ENCODE results near the gene EPHB2. TPM values are rescaled to one million over a fixed set of nuclear protein-coding genes. Genes with fewer than 3 reads are reported as not detected.

EPHB2 gene
- total and polyA plus RNA-seq, 2 of the 8 experiments (the other 6 are each of a cell fraction or from before 2014, with no cell fraction given): 15.8 to 17.2 TPM

- CTCF ChIA-PET (ENCODE audit: partially characterized antibody): interaction anchor here (0.5 to 3.1 kb wide), 13 partner anchors 13 to 227 kb away, joined by 3 to 14 read pairs (median 4); no protein-coding TSS in a partner anchor
- POLR2A ChIA-PET (ENCODE audit: partially characterized antibody): no interaction called here
These were observed 205.3 kb downstream of the EPHB2 start for GRCh38 chr1:22915816-22916470.

More at GRCh38 chr1:22915816-22916470, 205.3 kb downstream of the EPHB2 start:
- Histone ChIP-seq H3K79me2 (ENCODE audit: control insufficient read depth in 1 of 2, insufficient read depth in 2 of 2, low read length in 2 of 2) (no peaks in the 10 kb centered on the region), H2BK120ac (replicated peaks; ENCODE audit: low read depth, low read length) (no peak overlapping the region), H2BK5ac (ENCODE audit: low read depth, low read length) (no peak overlapping the region), H2BK20ac (ENCODE audit: low read length) (no peak overlapping the region), H3K4me3 (ENCODE audit: extremely low read depth in 1 of 4, insufficient read depth in 2 of 4, low read depth in 3 of 4, low read length in 4 of 4) (no peak overlapping the region), H2BK12ac (ENCODE audit: low read depth, low read length) (no peak overlapping the region), H3K4me1 (replicated peaks in 1 of 4; ENCODE audit: control insufficient read depth in 3 of 4, insufficient read depth in 4 of 4, low read length in 3 of 4) (peaks cover 0 to 3% (median 0%) of the 10 kb centered on the region in 4 experiments; a peak in 2 of 7 replicates), H3K9ac (replicated peaks in 1 of 4; ENCODE audit: extremely low read depth in 1 of 4, low read depth in 3 of 4, low read length in 3 of 4) (no peak overlapping the region), H3K36me3 (ENCODE audit: control insufficient read depth in 2 of 4, insufficient read depth in 4 of 4, low read length in 3 of 4) (peaks cover 0 to 6% (median 0%) of the 10 kb centered on the region in 4 experiments; a peak in 1 of 8 replicates), H3K4me2 (ENCODE audit: insufficient read depth in 1 of 2, low read depth in 2 of 2, low read length in 2 of 2) (no peak overlapping the region), H2AK5ac (ENCODE audit: low read depth, low read length) (0 out of 2 replicates have a peak overlapping the region, but pooled peaks have one; percentile 40), H4K91ac (replicated peaks; ENCODE audit: insufficient read length, low read length) (no peak overlapping the region), H3K56ac (replicated peaks; ENCODE audit: insufficient read length, low read depth, low read length) (no peak overlapping the region), H3K27me3 (replicated peaks in 1 of 4; ENCODE audit: control insufficient read depth in 3 of 4, extremely low read depth in 1 of 4, insufficient read depth in 3 of 4, low read length in 3 of 4) (no peaks in the 10 kb centered on the region), H3K23me2 (ENCODE audit: low read depth, low read length) (no peaks in the 10 kb centered on the region), H4K8ac (ENCODE audit: extremely low read depth, insufficient read depth, low read length) (no peak overlapping the region), H2BK15ac (ENCODE audit: low read length) (no peak overlapping the region), H3K14ac (ENCODE audit: insufficient read length) (no peak overlapping the region), H4K5ac (ENCODE audit: insufficient read length, low read depth, low read length) (no peak overlapping the region), H3K23ac (ENCODE audit: insufficient read length) (no peak overlapping the region), H2AFZ (ENCODE audit: low read length) (no peak overlapping the region), H3K4ac (replicated peaks; ENCODE audit: insufficient read length, low read depth, low read length) (no peak overlapping the region), H3K79me1 (ENCODE audit: low read depth, low read length) (0 out of 2 replicates have a peak, but pooled peaks cover 2% of the 10 kb centered on the region), H4K20me1 (replicated peaks in 1 of 2; ENCODE audit: control insufficient read depth in 1 of 2, insufficient read depth in 2 of 2, low read length in 2 of 2) (peaks cover 2 to 3% of the 10 kb centered on the region in 2 experiments), H3K27ac (ENCODE audit: low read depth, low read length) (no peak overlapping the region), H3K18ac (ENCODE audit: extremely low read depth, low read length) (no peak overlapping the region), H3K9me3 (ENCODE audit: insufficient read depth in 2 of 2, low read depth in 1 of 2, low read length in 1 of 2) (no peaks in the 10 kb centered on the region)
- no peak for TF ChIP-seq RAD21 (IDR thresholded peaks at IDR 0.05 in 1 of 2, conservative IDR thresholded peaks at IDR 0.05 in 1 of 2; ENCODE audit: low read depth in 2 of 2, low read length in 2 of 2)
- TF ChIP-seq HDAC6 (IDR thresholded peaks at IDR 0.05; ENCODE audit: low read depth, low read length): no peak
- TF ChIP-seq GTF2F1 (IDR thresholded peaks at IDR 0.05; ENCODE audit: borderline replicate concordance, low read depth, low read length): no peak
- no peak for TF ChIP-seq TAF1 (IDR thresholded peaks at IDR 0.05; ENCODE audit: low read depth, low read length)
- WGBS, 2 experiments (ENCODE audit: extremely low coverage in 1 of 2, insufficient coverage in 1 of 2, insufficient read length in 1 of 2, insufficient replicate concordance in 2 of 2, low coverage in 1 of 2, low lambda C conversion rate in 2 of 2, missing lambda C conversion rate in 1 of 2): 84% methylated on average over 15 of the region's 15 CpGs; no CpG with 5 or more reads in 1 of the 2 experiments
- DNase-seq (ENCODE audit: low read depth in 1 of 2, low spot score in 2 of 2) (no peak), FAIRE-seq (no peak)
